Hematopoietic multipotent progenitor cell treated with erythropoietin and hydrocortisone succinate and interleukin-3 and kit ligand, for 4 days (in vitro differentiated cells): Measurements from ENCODE around the gene NTN1.
"Not testable (repeated sequence)": the region's sequence is repeated elsewhere in the genome, so short reads cannot be mapped to it uniquely, and the experiment has no call there.

Source experiments
- DNase-seq: peaks from one replicate; pipeline ENCODE4 v3.0.0-alpha.2; 2015

The NTN1 gene

DNA sequence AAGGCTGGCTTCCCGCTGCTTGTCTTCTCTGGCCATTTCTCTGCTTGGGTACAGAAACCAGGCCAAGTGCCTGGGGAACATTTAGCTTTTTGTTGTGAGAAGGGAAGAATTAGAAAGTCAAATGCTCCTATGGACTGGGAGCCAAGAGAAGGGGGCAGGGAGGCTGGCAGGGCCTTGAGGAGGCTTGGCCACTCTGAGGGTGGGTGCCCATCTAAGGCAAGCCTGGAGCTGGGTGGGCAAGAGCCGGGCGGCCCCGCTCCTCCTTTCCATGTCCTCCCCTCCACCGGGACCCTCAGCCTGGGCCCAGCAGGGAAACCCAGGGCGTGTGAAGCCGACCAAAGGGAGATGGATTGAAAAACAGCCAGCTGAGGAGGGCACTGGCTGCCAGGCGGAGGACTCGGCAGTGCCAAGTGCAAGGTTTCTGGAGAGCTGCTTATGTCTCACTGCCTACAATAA is 69.4 kb downstream of the NTN1 start:
- DNase-seq, result no peak

DNA sequence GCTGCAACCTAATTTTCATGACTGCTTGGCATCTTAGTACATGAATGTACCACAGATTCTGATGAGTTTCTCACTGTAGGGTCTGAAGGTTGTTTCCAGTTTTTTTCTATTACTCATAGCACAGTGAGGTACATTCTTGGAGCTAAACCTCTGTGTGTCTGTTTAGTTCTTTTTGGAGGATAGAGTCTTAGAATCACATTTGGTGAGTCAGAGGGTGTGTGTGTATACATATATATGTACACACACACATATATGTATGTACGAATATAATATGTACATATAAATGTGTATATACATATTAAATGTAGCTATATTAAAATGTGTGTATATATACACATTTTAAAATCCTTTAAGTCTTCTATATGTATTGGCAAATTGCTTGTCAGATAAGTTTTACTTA is 72.9 kb downstream of the NTN1 start:
- no peak for DNase-seq

DNA sequence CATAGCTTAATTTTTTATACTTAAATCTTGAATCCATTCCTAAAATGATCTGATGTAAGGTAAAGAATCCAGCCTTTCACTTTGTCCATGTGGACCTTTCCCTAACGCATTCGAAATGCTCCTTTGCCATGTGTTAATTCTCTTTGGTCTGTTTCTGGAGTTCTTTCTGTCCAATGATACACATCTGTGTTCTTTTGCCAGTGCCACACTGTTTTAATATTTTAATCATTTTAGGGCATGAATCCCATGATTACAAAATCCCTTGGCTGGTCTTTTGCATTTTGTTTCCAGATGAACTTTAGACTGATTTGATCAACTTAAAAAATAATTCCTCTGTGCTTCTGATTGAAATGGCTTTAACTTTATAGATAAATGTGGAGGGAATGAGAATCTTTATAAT is 74.1 kb downstream of the NTN1 start:
- DNase-seq, result no peak

DNA sequence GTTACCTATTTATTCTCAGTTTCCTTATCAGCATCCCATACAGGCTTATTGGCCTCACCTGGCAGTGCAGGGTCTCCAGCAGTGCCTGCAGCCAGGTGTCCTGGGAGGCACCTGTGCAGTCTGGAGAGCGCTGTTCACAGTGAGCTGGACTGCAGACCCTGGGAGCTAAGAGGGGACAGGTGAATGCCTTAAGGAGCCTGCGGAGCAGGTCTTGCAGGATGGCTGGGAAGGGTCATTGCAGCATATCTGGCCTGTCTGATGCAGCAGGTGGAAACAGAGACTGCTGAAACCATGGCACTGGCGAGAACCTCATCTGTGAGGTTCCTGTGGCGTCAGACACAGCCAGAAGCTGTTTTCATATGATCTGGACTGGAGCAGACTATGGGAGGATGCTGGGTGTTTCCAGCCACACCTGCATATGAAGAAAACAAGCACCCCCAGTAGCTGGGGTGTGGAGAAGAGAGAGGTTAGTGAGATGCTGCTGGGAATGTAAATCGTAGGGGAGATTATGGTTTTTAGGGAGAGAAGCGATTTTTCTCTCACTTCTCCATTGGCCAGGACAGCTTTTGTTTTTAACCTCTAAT is 77.0 kb downstream of the NTN1 start:
- no peak for DNase-seq

DNA sequence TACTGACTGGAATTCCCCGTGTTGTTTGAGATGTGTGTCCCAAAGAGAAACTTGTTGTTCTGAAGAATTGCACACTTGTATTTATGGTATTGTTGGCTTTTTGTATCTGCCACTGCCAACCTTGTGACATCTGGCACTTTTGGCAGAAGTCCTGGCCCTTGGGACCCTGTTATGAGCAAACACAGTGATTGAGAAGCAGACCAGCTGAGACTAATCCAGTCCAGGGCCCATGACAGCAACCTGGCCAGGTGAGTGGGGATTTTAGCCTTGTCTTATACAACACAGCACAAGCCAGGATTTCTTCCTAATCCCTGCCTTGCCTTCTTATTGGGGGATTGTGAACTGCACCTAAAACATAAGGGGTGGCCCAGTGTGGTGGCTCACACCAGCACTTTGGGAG is 80.0 kb downstream of the NTN1 start:
- no peak for DNase-seq

DNA sequence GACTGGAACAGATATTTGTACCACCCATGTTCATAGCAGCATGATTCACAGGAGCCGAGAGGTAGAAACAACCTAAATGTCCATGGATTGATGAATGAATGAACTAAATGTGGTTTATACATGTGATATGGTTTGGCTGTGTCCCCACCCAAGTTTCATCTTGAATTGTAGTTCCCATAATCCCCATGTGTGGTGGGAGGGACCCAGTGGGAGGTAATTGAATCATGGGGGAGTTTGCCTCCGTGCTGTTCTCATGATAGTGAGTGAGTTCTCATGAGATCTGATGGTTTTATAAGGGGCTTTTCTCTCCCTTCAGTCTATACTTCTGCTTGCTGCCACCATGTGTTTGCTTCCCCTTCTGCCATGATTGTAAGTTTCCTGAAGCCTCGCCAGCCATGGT is 81.9 kb downstream of the NTN1 start:
- not testable (repeated sequence) for DNase-seq

DNA sequence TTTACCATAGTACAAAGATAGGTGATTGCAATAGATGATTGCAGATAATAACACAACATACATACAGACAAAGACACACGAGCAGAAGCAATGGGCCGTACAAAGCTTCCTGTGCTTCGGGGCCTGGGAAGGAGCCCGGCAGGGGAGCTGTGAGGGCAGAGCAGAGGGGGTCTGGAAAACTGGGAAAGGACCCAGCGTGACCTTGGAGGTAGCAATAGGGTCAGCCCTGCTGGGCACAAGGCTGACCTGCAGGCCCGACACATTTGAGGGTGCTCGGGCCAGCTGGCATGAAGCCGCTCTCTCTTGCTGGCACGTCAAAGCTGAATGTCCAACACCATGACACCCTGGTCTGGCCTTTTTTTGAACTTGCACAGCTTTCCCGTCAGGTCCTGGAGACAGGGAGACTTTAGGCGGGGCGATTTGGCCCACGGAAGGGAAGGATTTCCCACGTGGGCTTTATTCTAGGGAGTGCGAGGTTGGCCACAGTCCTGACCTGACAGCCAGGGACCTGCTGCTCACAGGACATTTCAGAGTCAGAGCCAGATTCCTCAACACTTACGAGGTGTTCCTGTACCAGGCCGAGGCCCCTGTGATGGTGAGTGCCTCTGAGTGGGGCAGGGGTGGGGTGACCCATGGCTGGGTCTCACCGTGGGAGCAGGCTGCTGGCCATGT is 83.2 kb downstream of the NTN1 start:
- no peak for DNase-seq

DNA sequence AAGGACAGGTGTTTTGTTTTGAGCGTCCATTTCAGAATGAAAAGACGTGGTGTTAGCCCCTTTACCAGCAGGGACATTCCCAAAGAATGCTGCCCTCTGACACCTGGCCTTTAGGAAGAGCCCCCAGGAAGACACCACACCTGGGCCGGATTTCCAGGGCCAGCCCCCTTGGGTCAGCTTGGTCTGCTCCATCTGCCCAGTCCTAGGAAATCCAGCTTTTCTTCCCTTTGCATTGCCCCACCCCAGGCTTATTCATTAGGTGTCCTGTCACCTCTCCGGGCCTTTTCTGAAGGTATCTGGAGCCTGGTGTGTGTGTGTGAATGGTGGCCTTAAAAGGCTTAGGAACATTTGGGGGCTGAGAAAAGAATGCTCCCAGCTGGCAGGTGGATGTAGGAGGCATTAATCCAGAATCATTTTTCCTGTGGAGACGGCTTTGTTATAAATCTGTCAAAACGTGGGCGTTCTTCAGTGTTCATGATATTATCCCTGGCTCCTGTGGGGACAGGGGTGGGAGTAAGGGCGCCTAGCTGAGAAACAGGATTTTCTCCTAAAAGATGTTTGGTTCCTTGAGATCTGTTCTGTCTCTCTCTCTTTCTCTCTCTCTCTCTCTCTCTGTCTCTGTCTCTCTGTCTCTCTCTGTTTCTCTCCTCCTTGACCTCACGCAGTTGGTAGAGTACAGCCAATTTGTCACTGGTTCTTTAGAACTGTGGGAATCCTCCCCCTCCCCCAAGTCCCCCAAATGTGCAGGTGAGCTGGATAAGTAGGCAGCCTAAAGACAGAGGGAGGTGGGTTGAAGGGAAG is 84.0 kb downstream of the NTN1 start:
- no peak for DNase-seq

DNA sequence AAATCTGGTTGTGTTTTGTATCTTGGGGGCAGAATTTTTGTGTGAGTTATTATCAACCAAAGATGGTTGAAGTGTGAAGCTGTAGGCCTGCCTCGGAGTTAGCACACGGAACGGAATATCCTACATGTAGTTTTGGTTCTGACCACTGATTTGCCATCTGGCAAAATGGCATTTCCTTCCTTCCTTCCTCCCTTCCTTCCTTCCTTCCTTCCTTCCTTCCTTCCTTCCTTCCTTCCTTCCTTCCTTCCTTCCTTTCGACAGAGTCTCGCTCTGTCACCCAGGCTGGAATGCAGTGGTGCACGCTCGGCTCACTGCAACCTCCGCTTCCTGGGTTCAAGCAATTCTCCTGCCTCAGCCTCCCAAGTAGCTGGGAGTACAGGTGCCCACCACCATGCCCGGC is 85.0 kb downstream of the NTN1 start:
- DNase-seq, result not testable (repeated sequence)

DNA sequence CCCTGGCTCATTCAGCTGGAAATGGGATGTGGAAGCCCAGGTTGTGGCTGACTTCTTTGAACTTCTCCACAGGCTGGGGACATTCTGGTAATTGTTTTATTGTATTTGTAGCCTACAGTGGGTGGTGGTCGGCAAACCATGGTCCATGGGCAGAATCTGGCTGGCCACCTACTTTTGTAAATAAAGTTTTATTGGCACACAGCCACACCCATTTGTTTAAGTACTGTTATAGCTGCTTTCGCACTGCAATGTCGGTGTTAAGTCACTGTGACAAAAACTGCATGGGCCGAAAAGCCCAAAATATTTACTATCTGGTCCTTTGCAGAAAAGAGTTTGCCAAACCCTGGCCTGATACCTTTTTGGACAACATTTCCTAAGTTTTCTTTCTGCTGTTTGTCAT is 86.2 kb downstream of the NTN1 start:
- DNase-seq, result no peak

DNA sequence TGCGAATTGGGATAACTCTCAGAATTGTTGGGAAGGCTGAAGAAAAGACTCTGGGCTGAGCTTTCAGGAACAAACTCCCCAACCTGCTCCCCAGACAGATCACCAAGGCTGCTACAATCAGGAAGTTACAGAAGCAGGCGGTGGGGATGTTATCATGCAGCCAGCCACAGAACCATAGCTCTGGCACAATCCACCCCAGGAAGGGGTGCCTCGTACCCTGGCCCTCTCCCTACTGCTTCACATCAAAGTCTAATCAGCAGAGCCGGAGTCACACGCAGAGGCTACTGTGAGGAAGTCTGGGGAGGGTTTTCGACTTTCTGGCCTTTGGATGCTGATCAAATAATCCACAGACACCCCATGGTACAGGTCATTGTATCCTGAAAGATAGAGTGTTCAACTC is 86.8 kb downstream of the NTN1 start:
- peak; percentile 94 for DNase-seq

DNA sequence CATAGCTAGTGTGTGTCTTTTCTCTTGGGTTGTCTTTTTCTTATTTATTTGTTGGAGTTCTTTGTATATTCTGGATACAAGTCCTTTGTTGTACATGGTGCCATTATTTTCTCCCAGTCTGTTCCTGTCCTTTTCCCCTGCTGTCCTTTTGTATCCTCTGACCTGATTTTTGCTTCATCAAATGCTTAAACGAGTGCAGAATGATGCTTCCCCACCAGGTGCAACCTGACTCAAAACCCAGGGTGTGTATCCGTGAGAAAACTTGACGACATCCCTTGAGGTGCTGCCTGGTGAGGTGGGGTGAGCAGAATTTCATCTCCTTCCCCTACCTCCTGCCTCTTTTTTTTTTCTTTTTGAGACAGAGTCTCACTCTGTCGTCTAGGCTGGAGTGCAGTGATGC is 88.6 kb downstream of the NTN1 start:
- no peak for DNase-seq

DNA sequence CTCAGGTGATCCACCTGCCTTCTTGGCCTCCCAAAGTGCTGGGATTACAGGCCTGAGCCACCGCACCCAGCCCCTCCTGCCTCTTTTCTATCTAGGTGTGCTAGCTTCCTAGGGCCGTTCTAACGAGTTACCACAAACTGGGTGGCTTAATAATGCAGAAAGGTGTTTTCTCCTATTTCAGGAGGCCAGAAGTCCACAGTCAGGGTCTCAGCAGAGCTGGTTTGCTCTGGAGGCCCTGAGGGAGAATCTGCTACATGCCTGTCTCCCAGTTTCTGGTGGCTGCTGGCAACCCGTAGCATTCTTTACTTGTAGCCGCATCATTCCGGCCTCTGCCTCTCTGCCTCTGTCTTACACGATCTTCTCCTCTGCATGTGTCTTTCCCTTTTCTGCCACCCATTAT is 89.2 kb downstream of the NTN1 start:
- DNase-seq, result no peak

DNA sequence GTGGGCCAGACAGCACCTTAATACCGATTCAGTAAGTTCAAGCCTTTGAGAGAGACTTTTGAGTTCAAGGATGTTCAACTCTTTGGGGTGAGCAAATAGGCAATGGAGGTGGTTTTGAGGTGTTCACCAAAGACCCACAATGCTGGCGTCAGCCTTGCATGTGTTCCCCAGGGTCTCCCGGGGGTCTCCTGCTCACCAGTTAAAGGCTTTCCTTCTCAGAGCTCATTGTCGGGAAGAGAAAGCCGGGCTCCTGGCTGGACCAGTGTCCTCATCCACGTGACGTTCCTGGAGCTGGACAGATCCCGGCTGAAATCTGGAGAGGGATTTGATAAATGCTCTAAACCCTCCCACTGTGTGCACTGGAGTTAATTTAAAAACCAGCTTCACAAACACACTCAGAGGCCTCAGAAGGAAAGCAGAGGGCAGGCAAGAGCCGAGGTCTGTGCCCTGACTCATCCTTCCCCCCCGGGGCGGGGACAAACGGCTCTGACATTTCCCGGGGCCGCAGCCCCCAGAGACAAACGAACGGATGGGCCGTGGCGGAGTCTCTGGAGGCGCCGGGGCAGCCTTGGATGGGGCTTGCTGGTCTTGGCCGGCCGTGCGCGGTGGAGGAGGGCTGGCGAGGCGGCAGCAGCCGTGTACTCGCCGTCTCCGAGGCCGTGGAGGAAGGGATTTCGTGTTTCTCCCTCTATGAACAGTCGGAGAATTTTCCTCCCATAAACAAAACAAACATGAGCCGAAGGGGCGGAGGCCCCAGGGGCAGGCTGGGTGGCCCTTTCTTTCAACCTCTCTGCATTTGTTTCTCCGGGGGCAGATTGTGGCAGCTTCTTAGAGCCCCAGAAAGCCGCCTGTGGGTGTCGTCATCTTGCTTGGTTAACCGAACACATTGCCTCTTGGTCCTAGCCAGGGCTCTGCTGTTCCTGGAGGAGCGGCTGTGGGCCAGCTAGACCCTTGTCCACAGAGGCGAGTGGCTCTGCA is 94.2 kb downstream of the NTN1 start:
- peak; percentile 85 for DNase-seq

DNA sequence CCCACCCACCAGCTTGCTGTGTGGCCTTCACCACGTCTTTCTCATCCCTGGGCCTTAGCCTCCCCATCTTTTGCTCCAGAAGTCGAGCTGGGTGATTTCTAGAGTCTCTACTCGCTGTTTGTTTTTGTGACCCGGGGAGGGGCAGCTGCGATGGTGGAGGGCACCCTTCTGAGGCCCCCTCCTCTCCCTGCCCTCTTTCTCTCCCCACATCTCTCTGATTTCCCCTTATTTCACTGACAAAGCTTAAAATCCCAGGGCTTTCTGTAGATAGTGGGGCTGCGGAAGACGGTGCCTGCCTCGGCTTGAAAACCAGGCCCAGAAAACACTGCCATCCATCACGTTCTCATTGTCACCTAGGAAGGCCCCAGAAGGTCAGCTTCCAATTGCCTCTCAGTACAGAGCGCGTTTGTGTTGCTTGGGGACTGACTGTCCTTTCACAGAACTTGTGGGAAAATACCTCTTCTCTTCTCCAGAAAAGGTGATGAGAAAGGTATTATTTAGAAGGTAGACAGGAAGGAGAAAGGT is 95.1 kb downstream of the NTN1 start:
- no peak for DNase-seq

DNA sequence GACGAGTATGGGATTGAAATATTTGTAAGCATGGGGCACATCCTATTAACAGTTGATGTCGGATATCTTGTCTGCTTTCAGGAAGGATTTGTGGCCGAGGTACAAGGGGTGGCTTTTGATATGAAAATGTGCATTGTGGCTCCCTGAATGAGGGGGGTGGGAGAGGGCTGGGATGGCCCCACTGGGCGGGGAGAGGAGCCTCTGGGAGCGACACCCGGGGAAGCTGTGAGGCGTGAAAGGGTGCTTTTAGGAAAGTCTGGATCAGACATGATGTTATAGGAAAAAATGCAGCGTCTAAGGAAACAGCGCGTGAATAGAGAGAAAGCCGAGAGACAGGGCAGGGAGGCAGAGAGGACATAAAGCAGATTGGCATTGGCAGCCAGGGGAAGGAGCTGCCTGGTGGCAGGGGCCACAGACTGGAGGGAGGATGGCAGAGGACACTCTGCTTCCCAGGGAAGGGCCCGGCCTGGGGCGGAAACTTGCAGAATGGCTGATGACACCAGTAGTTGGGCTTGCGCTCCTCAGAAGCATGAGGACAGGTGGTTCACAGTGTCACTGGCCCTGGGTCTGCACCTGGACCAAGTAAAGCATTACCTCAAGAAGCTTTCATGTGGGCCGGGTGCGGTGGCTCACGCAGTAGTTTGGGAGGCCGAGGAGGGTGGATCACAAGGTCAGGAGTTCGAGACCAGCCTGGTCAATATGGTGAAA is 95.7 kb downstream of the NTN1 start:
- no peak for DNase-seq

DNA sequence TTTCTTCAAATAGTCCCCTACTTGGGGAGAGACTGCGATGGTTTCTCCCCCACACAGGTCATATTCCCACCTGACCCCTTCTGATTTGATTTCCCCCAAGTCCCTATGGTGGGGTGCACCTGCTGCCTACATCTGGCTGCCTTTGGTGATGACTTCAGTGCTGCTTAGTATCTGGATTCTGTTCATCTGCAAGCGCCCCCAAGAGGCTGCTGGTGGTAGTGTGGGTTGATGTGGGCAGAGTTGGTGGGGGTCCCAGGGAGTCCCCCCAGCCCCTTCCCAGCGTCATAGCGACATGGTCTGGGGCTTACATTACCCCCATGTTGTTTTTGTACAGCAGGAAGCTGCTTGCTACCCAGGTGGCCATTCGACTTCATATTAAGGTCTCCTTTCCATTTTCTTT is 99.2 kb downstream of the NTN1 start:
- peak; percentile 10 for DNase-seq

DNA sequence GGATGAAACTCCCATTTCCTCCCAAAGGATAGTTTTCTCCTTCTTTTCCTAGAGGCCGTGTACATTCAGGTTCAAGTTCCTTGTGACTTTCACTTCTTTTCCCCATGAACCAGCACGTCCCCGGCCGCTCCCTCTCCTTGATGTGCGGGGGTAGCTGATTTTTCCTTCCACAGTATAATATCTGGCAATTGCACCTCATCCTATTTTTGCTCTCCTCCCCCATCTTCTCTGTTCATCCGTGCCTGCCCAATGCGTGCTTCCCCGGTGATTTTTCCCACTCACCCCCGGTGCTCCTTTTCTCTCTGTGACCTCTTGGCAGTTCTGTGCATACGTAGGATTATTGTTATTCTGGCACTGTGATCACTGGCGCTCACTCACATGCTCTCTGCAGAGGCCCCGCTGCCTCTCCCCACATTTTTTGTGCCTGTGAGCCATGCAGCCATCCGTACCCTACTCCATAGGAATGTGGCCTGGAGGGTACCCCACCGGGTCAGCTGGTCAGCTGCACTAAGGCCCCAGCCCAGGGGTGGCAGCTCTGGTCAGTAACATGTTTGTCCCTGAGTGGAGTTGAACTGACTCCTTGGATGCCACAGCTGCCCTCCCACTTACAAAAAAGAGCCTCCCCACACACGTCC is 100.0 kb downstream of the NTN1 start:
- DNase-seq, result no peak

DNA sequence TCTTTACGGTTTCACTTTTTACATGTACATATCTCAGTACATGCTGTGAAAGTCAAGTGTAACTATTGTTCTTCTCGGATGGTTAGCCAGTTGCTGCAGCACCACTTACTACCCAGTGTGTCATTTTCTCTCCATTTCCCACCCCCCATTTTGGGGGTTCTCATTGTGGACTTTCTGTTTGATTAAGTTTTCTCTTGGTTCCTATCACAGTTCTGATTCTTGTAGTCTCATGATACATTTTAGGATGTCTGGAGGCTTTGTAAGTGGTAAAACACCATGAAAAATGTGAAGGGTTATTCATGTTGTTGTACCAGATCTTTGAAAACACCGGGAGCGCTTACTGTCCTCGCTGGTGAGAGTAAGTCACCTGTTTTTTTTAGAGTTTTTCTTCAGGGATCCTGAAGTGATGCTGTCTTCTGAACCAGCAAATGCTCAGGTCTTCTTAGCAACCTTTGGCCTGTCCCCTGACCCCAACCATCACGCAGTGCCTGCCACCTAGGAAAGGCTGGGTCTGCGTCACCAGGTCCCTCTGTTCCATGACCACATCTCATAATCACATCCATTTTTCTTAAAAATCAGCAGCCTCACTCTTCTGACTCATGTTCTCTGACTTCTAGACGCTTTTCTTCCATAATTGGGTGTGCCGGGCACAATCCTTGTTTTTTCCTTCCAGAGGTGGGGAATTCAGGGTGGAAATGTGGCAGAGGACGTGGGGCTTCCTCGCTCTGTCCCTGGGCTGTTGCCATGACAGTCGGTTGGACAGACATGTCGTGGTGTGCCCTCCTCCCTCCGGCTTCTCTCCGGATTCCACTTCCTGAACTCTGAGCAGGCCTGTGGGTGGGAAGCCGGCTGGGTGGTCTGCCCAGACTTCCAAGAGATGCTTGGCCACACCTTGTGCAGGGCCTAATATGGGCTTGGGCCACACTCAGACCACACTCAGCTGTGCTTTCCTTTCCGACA is 102.6 kb downstream of the NTN1 start:
- no peak for DNase-seq

DNA sequence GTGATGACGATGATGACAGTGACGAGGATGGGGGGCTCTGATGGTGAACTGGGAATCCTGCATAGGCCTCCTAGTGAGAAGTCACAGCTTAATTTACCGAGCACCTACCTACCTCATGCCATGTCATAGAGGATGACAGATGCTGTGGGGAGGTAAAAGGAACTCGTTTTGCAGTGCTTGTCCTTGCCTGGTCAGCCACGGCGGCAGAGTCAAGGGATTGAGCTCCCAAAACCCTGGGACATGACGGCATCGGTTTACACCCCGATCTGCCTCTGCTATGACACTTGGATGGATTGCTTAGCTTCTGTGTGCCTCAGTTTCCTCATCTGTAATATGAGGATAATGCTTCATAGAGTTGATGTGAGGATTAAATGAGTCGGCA is 103.2 kb downstream of the NTN1 start:
- DNase-seq, result no peak
